ENCODE data around the gene CTU1.

CTU1 gene

GRCh38 chr19:51090471-51090870, 17.7 kb downstream of the CTU1 start:
- in situ Hi-C loops (cut with HindIII; ENCODE audit: low sequenced_read_pairs): no loop called here
- DNase-seq (ENCODE audit: low read depth, low spot score): no peak
- no peak overlapping the region for H3K4me3 ChIP-seq (ENCODE audit: low read depth, low read length)
- TF ChIP-seq, protein P1, sequence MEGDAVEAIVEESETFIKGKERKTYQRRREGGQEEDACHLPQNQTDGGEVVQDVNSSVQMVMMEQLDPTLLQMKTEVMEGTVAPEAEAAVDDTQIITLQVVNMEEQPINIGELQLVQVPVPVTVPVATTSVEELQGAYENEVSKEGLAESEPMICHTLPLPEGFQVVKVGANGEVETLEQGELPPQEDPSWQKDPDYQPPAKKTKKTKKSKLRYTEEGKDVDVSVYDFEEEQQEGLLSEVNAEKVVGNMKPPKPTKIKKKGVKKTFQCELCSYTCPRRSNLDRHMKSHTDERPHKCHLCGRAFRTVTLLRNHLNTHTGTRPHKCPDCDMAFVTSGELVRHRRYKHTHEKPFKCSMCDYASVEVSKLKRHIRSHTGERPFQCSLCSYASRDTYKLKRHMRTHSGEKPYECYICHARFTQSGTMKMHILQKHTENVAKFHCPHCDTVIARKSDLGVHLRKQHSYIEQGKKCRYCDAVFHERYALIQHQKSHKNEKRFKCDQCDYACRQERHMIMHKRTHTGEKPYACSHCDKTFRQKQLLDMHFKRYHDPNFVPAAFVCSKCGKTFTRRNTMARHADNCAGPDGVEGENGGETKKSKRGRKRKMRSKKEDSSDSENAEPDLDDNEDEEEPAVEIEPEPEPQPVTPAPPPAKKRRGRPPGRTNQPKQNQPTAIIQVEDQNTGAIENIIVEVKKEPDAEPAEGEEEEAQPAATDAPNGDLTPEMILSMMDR (IDR thresholded peaks at IDR 0.05; ENCODE audit: low read depth, low read length): no peak

GRCh38 chr19:51089786-51090185, 18.4 kb downstream of the CTU1 start:
- TF ChIP-seq, protein P1 (IDR thresholded peaks at IDR 0.05; ENCODE audit: low read depth, low read length): no peak
- H3K4me3 ChIP-seq (ENCODE audit: low read depth, low read length): no peak overlapping the region
- DNase-seq (ENCODE audit: low read depth, low spot score): no peak
- in situ Hi-C loops (cut with HindIII; ENCODE audit: low sequenced_read_pairs): no loop called here

GRCh38 chr19:51086153-51086850, 21.9 kb downstream of the CTU1 start:
- H3K4me3 ChIP-seq (ENCODE audit: low read depth, low read length): no peak overlapping the region
- in situ Hi-C loops (cut with HindIII; ENCODE audit: low sequenced_read_pairs): no loop called here
- DNase-seq (ENCODE audit: low read depth, low spot score): no peak
- TF ChIP-seq, protein P1 (IDR thresholded peaks at IDR 0.05; ENCODE audit: low read depth, low read length): no peak

GRCh38 chr19:51084505-51084904, 23.7 kb downstream of the CTU1 start:
- in situ Hi-C loops (cut with HindIII; ENCODE audit: low sequenced_read_pairs): no loop called here
- DNase-seq (ENCODE audit: low read depth, low spot score): no peak
- no peak overlapping the region for H3K4me3 ChIP-seq (ENCODE audit: low read depth, low read length)
- TF ChIP-seq, protein P1 (IDR thresholded peaks at IDR 0.05; ENCODE audit: low read depth, low read length): no peak

DNA sequence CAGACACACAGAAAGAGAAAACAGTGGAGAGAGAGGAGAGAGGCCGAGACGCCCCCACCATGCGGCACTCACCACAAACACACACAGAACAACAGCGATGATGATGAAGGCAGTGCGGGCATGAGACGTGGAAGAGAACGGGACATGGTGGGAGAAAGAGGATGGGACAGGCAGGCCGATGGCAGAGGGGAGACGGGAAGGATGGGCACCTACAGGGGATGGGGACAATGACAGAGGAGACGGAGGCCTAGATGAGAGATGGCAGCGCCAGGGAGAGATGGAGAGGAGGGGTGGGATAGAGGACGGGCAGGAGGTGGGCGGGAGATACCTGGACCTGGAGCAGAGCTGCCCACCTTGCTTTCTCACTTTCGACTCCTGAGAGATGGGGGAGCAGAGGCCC, 24.4 kb downstream of the CTU1 start:
- no peak overlapping the region for H3K4me3 ChIP-seq (ENCODE audit: low read depth, low read length)
- in situ Hi-C loops (cut with HindIII; ENCODE audit: low sequenced_read_pairs): no loop called here
- TF ChIP-seq, protein P1 (IDR thresholded peaks at IDR 0.05; ENCODE audit: low read depth, low read length): no peak
- DNase-seq (ENCODE audit: low read depth, low spot score): no peak

- no peak for DNase-seq (ENCODE audit: low read depth, low spot score)
- no peak overlapping the region for H3K4me3 ChIP-seq (ENCODE audit: low read depth, low read length)
- TF ChIP-seq, protein P1 (IDR thresholded peaks at IDR 0.05; ENCODE audit: low read depth, low read length): no peak
- in situ Hi-C loops (cut with HindIII; ENCODE audit: low sequenced_read_pairs): no loop called here
These were observed 25.0 kb downstream of the CTU1 start for GRCh38 chr19:51083181-51083580.
